ENCODE results near the gene CCDC82.

CCDC82 gene

DNA sequence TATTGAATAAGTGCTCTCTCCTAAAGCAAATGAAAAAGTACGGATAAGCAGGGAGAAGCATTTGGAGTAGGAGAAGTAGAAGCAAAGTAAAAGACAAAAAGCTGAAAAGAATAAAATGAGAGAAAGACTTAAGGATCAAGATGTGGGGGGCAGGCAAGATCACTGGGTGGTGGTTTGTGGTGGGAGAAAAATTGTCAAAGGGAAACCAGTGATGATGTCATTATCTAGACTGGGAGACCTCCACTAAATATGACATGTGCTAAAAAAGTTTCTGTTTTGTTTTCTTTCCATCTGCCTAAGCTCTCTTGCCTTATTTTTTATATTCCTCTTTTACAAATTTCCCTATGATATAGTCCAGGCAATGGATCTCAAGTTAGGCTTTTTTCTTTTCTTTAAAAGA, 31.9 kb downstream of the CCDC82 start:
- H3K9me3 ChIP-seq (ENCODE audit: control insufficient read depth, insufficient read depth, low read depth, low read length), result no peaks in the 10 kb centered on the region
- peaks cover 0 to 46% of the 10 kb centered on the region in 2 experiments; a peak in 1 of 3 replicates for H3K36me3 ChIP-seq (ENCODE audit: control insufficient read depth in 2 of 2, insufficient read depth in 1 of 2, low read length in 2 of 2)
- ChIA-PET CTCF (interaction anchor here (1.4 kb wide), 1 partner anchor 8 kb away, joined by 4 read pairs; no protein-coding TSS in a partner anchor), POLR2A (no interaction called here)
- H3K4me1 ChIP-seq (ENCODE audit: control insufficient read depth, insufficient read depth, low read length), result no peaks in the 10 kb centered on the region
- H3K27ac ChIP-seq (ENCODE audit: extremely low read depth, low read depth, low read length), result no peak overlapping the region
- TF ChIP-seq, protein P1, sequence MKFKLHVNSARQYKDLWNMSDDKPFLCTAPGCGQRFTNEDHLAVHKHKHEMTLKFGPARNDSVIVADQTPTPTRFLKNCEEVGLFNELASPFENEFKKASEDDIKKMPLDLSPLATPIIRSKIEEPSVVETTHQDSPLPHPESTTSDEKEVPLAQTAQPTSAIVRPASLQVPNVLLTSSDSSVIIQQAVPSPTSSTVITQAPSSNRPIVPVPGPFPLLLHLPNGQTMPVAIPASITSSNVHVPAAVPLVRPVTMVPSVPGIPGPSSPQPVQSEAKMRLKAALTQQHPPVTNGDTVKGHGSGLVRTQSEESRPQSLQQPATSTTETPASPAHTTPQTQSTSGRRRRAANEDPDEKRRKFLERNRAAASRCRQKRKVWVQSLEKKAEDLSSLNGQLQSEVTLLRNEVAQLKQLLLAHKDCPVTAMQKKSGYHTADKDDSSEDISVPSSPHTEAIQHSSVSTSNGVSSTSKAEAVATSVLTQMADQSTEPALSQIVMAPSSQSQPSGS (tag by site-specific recombination; IDR thresholded peaks at IDR 0.05; ENCODE audit: low read depth), result peak; percentile 71
- TF ChIP-seq ZNF114 (tag by site-specific recombination; IDR thresholded peaks at IDR 0.05), result no peak
- H3K4me3 ChIP-seq (ENCODE audit: low read depth, low read length), result no peak overlapping the region

DNA sequence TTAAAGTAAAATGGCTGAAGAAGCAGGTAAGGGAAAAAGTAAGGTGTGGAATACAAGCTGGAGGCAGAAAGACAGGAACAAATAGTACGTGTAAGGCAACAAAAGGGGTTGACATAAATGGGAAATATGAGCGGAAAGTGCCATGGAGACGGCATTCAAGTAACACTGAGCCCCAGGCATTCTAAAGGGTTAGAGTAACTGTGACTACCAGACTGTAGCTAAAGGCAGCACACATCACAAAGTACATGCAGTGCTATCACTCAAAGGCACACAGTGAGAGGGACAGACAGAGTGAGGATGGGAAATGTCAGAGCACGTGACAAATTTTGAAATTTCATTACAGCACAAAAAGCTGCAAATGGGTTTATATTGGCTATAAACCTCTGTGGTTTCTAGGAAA, 32.9 kb downstream of the CCDC82 start:
- TF ChIP-seq, protein P2, sequence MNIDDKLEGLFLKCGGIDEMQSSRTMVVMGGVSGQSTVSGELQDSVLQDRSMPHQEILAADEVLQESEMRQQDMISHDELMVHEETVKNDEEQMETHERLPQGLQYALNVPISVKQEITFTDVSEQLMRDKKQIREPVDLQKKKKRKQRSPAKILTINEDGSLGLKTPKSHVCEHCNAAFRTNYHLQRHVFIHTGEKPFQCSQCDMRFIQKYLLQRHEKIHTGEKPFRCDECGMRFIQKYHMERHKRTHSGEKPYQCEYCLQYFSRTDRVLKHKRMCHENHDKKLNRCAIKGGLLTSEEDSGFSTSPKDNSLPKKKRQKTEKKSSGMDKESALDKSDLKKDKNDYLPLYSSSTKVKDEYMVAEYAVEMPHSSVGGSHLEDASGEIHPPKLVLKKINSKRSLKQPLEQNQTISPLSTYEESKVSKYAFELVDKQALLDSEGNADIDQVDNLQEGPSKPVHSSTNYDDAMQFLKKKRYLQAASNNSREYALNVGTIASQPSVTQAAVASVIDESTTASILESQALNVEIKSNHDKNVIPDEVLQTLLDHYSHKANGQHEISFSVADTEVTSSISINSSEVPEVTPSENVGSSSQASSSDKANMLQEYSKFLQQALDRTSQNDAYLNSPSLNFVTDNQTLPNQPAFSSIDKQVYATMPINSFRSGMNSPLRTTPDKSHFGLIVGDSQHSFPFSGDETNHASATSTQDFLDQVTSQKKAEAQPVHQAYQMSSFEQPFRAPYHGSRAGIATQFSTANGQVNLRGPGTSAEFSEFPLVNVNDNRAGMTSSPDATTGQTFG (tag by site-specific recombination; IDR thresholded peaks at IDR 0.05; ENCODE audit: borderline replicate concordance), result no peak
- TF ChIP-seq ZNF350 (tag by site-specific recombination; IDR thresholded peaks at IDR 0.05), result no peak
- no peak for TF ChIP-seq SALL2 (tag by site-specific recombination; IDR thresholded peaks at IDR 0.05; ENCODE audit: borderline replicate concordance)
- TF ChIP-seq ZNF548 (tag by site-specific recombination; IDR thresholded peaks at IDR 0.05), result no peak
- TF ChIP-seq ZXDB (tag by site-specific recombination; IDR thresholded peaks at IDR 0.05), result no peak
- TF ChIP-seq HOXC10 (CRISPR knock-in tag; IDR thresholded peaks at IDR 0.05), result no peak
- TF ChIP-seq, protein P3, sequence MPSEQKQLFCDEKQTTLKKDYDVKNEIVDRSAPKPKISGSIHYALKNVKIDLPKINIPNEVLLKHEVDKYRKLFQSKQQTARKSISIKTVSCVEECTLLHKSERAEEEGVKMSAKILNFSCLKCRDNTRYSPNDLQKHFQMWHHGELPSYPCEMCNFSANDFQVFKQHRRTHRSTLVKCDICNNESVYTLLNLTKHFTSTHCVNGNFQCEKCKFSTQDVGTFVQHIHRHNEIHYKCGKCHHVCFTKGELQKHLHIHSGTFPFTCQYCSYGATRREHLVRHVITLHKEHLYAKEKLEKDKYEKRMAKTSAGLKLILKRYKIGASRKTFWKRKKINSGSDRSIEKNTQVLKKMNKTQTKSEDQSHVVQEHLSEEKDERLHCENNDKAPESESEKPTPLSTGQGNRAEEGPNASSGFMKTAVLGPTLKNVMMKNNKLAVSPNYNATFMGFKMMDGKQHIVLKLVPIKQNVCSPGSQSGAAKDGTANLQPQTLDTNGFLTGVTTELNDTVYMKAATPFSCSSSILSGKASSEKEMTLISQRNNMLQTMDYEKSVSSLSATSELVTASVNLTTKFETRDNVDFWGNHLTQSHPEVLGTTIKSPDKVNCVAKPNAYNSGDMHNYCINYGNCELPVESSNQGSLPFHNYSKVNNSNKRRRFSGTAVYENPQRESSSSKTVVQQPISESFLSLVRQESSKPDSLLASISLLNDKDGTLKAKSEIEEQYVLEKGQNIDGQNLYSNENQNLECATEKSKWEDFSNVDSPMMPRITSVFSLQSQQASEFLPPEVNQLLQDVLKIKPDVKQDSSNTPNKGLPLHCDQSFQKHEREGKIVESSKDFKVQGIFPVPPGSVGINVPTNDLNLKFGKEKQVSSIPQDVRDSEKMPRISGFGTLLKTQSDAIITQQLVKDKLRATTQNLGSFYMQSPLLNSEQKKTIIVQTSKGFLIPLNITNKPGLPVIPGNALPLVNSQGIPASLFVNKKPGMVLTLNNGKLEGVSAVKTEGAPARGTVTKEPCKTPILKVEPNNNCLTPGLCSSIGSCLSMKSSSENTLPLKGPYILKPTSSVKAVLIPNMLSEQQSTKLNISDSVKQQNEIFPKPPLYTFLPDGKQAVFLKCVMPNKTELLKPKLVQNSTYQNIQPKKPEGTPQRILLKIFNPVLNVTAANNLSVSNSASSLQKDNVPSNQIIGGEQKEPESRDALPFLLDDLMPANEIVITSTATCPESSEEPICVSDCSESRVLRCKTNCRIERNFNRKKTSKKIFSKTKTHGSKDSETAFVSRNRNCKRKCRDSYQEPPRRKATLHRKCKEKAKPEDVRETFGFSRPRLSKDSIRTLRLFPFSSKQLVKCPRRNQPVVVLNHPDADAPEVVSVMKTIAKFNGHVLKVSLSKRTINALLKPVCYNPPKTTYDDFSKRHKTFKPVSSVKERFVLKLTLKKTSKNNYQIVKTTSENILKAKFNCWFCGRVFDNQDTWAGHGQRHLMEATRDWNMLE (tag by site-specific recombination; conservative IDR thresholded peaks at IDR 0.05; ENCODE audit: low read depth), result no peak
- TF ChIP-seq EGR2 (tag by site-specific recombination; IDR thresholded peaks at IDR 0.05; ENCODE audit: low read depth), result no peak
- TF ChIP-seq, protein P4, sequence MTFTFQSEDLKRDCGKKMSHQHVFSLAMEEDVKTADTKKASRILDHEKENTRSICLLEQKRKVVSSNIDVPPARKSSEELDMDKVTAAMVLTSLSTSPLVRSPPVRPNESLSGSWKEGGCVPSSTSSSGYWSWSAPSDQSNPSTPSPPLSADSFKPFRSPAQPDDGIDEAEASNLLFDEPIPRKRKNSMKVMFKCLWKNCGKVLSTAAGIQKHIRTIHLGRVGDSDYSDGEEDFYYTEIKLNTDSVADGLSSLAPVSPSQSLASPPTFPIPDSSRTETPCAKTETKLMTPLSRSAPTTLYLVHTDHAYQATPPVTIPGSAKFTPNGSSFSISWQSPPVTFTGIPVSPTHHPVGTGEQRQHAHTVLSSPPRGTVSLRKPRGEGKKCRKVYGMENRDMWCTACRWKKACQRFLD (tag by site-specific recombination; IDR thresholded peaks at IDR 0.05), result no peak
- TF ChIP-seq ZNF404 (tag by site-specific recombination; IDR thresholded peaks at IDR 0.05), result no peak
- no peak for TF ChIP-seq ZNF16 (tag by site-specific recombination; IDR thresholded peaks at IDR 0.05; ENCODE audit: low read depth)
- no peak for TF ChIP-seq ZNF133 (tag by site-specific recombination; IDR thresholded peaks at IDR 0.05)
- H3K4me3 ChIP-seq (ENCODE audit: low read depth, low read length), result no peak overlapping the region
- H3K4me1 ChIP-seq (ENCODE audit: control insufficient read depth, insufficient read depth, low read length), result no peaks in the 10 kb centered on the region
- CTCF ChIA-PET, result interaction anchor here (0.7 to 1.4 kb wide), 2 partner anchors 9 to 1170 kb away, joined by 3 to 4 read pairs; no protein-coding TSS in a partner anchor
- POLR2A ChIA-PET, result no interaction called here
- H3K27ac ChIP-seq (ENCODE audit: extremely low read depth, low read depth, low read length), result no peak overlapping the region
- H3K9me3 ChIP-seq (ENCODE audit: control insufficient read depth, insufficient read depth, low read depth, low read length), result no peaks in the 10 kb centered on the region
- H3K36me3 ChIP-seq (ENCODE audit: control insufficient read depth in 2 of 2, insufficient read depth in 1 of 2, low read length in 2 of 2), result peaks cover 0 to 49% of the 10 kb centered on the region in 2 experiments; a peak in 1 of 3 replicates
